GM18508 (cell line): ENCODE results near the gene PLXNB2.

Experiments used
- ATAC-seq: cut with Tn5 transposase; IDR thresholded peaks from one replicate; pipeline ENCODE4 v1.9.1; 2021; ENCODE audit warnings: moderate number of reproducible peaks; ENCODE audit not compliant: insufficient read depth, unreplicated experiment

Gene PLXNB2

DNA sequence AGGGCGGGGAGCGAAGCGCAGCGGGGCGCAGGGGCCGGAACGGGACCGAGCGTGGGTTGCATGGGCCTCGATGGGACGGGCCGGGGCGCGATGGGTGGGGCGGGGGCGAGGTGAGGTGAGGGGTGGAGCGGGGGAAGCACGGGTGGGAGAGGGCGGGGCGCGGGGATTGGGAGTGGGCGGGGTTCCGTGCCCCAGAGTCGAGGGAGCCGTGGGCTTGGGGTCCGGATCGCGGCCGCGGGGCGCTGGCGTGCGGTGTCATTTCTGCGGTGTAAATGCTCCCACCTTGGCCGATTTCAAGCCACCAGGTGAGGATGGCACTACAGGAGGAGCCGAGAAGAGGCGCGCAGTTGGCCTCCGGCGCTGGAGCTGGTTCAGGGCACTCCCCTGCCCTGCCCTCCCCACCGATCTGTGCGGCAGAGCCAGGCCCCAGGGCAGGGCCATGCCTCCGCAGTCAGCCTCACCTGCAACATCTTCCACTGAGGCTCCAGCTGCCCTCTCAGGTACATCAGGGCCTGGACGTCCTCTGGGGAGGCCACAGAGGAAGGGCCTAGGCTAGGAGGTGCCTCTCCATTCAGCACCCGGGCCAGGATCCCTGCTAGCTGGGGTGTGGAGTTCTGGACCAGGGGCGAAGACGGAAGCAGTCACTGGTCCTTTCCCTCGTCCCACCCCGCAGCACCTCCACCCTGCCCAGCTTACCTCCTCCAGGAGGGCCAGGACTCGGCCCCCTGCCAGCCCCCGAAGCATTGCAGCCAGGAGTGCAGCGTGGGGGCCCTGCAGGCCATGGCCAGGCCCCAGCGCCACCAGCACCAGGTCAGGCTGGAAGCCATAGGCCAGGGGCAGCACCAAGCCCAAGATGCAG lies 62.0 kb downstream of the PLXNB2 start:
- no peak for ATAC-seq

DNA sequence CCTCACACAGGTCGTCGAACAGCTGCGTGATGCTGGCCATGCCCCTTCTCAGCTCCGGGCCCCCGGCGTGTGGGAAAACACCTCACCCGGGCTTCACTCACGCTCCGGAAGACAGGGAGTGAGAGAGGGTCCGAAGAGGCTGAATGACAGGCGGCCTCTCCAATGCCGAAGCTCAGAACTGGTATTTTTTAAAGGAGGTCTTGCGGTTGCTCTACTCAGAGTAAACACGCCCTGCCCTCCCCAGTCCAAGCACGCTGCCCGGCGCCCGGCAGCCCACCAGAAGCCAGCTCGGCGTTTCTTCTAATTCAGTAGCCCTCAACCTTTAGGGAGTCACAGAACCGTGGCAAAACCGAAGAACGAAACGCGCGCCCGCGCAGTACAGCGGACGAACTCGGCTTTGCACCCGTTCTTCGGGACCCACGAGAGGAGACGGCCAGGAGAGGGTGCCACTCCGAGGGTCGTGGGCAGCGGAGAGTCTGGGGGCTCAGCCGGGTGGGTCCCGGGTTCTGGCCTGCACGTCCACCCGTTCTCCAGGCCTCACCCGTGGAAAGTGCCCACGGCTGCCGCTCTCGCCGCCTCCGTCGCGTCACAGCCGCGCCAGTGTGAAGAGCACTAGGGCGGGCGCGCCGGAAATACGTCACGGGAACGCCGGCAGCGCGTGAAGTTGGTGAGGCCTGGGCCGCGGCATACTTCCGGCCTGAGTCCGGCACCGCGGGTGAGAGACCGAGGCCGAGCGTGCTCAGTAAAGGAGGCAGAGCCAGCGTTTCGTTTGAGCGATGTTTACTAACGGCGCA lies 62.8 kb downstream of the PLXNB2 start, which contains the start of gene TUBGCP6:
TSS of gene TUBGCP6 (minus strand) at position 604 of the 794 bp plus-strand sequence. CDS start at position 40, 564 bp downstream.
- no peak for ATAC-seq

DNA sequence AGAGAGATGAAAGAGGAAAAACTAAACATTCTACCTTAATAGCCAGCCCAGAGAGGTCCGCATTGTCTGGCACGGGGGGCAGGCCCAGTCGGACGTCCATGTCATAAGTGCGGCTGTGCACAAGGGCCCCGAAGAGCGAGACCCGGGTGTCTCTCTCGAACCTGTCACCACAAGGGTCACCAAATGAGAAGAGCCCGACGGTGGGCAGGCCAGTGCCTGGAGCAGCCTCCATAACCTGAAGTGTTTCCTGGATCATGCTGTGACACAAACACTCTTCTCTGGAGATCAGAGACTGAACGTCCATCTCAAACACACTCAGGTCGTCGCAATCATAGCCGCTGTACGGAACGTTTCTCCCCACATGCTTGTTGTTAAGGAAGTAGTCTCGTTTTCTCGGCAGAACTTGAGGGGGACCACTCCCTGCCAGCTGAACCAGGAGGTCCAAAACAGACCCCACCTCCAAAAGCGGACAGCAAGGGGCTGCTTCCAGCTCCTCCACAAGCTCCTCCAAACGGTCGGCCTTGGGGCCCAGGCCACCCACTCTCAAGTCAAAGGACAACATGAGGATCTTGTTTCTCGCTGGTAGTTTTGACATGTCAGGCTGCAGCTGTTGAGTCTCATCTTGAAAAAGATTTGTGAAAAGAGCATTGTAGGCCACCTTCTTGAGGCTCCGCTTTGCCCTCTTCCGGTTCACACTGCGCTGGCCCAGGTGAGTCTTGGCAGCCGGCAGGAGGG lies 63.6 kb downstream of the PLXNB2 start:
- no peak for ATAC-seq

DNA sequence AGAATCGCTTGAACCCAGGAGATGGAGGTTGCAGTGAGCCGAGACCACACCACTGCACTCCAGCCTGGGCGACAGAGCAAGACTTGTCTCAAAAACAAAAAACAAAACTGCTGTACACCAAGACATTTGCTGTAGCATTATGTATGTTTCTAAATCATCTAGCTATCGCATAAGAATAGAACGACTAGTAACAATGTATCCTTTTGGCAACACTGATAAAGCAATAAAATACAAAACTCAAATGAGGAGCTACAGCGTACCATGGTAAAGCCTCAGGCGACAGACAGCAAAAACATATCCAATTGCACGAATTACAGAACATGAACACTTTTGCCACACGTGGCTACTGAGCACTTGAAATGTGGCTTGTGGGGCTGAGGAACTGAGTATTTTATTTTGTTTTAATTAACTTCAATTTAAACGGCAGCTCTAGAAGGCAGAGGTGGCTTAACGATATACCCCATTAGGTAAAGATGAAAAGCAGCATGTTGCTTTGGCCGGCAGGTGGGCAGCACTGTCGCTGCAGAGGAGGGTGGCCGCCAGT lies 65.0 kb downstream of the PLXNB2 start:
- ATAC-seq = no peak

DNA sequence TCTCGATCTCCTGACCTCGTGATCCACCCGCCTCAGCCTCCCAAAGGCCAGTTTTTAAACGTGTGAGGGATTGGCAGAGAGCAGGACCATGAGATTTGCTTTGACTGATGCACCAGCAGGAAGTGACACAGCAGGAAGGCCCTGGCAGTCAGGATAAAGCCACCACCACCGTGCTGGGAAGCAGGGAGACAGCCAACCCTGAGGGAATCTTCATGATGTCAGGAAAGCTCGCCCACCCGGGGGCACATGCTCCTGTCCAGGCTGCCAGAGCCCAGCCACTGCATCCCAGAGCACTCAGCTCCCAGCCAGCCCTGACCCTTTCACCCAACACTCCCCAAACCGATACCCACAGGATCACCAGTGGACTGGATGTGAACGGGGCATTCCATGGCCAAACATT lies 68.7 kb downstream of the PLXNB2 start:
- no peak for ATAC-seq

DNA sequence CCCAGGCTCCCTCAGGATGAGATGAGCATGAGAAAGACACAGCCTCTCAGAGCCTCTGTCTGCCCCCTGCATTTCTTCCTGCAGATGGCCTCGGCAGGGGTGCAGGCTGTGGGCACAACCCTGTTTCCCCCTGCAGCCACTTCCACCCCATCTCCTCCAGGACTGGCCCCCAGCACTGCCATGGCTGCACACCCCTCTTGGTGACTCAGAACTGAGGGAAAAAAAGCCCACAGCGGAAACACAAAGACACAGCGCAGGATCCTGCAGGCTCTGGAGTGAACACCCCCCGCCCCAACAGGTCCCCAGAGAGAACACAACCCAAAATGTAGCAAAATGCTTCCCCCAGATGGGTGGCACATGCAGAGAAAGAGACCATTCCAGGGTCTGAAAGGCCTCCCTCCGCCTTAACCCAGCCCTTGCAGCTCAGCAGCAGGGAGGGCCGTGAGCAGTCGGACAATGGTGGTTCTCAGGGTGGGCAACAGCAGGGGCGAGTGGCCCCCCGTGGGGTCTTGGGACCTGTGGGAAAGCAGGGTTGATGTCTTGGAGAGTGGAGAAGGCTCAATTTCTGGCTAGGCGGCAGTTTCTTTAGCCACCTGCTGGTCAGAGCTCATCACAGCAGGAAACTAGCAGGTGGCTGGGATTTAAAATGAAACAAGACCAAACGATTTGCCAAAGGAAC lies 70.6 kb downstream of the PLXNB2 start:
- no peak for ATAC-seq

DNA sequence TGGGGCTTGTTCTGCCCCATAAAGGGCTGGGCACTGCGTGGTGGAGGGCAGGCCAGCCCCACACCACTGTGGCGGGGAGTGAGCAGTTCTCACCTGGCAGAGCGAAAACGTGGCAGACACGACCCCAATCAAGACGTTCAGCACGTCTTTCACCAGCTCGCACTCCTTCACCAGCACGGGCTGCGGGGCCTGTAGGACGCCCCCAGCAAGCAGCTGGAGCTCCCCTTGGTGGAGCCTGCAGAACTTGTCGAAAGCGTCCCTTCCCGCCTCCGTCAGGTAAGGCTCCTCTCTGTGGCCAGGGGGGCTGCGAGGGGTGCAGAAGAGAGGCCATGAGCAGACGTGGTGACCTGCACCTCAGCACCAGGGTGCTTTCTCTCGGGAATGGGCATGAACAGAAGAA lies 74.2 kb downstream of the PLXNB2 start:
- ATAC-seq = no peak

DNA sequence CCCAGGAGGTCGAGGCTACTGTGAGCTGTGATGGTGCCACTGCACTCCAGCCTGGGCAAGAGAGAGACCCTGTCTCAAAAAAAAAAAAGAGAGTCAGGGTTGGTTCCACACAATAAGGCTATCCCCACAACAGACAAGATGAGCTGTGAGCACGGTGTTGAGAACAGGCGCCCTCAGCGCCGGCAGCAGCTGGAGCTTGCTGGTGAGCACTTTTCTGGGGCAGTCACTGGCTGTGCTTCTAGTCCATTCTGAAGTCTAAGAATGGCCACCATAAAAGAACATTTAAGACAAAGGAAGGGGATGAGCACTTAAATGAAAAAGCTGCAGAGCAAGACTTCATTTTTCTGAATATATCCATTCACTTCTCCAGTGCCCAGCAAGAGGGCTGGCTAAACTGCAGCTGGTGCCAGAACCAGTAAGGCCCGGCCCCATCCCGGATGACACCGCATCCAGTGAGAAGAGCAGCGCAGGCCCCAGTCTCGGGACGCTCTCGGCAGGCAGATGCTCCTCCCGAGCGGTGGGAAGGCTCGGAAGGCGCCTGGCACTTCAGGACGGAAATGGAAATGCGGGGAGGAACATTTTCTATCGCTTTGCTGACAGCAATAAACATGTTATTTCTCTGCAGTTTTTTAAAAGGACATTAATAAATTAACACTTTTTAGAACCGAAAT lies 74.8 kb downstream of the PLXNB2 start:
- ATAC-seq = no peak

DNA sequence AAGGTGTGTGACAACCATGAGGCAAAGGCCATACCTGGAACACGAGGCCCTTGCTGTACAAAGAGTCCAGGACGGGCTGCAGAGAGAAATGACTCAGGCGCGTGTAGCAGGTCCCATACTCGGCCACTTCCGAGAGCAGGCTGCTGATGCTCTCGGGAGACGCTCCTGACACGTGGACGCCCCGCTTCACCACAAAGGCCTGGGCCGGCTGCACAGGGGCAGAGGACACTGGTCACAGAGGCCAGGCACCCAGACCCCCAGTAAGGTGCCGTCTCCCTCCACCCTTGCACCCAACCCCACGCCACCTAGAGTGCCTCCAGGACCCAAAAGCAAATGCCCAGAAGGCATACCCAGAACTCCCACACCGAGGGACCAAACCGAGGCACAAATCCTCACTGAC lies 78.1 kb downstream of the PLXNB2 start:
- no peak for ATAC-seq

DNA sequence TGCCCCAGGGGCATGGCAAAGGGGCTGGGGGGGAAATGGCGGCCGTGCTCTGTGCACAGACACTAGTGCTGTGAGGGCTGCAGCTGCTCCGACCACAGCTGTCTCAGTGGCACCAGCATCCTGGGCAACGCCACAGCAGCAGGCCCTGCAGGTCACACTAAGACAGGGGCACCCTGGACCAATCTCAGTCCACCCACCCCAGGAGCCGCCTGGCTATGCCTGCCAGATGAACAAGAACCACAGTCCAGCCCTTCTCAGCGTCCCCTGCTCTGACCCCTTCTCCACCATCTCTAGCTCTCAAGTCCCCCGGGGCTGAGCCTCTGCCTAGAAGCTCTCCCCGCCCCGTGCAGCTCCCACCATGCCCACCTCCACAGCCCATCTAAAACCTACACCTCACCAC lies 79.1 kb downstream of the PLXNB2 start:
- no peak for ATAC-seq

DNA sequence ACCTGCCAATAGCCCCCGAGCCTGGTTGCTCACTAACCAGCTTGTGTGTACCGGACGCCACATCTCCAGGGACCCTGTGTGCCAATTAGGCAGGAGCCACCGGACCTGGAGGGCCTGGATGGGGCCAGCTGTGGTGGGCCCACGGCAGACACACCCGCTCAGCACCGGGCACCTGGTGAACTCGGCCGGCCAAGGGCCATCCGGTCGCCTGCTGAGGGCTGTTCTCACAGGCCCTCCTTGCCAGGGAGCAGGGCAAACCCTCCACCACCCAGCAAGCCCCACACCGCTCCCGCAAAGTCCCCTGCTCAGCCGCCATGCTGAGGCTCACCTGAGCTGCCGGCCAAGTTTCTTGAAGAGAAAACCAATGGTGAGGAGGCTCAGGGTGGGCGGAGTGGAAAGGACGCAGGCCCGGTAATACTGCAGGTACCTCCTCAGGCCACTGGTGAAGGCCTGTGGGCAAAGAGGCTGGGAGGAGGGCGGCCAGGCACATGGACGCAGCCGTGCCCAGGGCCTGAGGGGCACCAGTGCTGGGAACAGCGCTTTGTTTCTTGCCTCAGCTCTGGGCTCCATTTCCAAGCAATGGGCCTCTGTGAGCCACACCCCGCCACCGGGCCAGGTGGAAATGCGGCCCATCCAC lies 79.7 kb downstream of the PLXNB2 start:
- no peak for ATAC-seq

DNA sequence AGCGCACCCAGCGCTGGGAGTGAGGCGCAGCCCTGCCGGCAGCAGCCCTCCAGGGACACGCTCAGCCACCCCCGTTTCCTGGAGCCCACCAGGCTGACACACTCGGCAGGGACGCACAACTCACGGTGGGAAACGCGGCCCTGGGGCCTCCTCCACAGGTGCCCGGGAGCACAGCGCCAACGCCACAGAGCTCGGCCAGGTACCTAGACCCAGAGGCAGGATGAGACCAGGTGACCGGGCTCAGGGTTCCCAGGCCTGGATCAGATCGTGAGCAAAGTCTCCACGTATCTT lies 80.6 kb downstream of the PLXNB2 start:
- ATAC-seq = no peak

DNA sequence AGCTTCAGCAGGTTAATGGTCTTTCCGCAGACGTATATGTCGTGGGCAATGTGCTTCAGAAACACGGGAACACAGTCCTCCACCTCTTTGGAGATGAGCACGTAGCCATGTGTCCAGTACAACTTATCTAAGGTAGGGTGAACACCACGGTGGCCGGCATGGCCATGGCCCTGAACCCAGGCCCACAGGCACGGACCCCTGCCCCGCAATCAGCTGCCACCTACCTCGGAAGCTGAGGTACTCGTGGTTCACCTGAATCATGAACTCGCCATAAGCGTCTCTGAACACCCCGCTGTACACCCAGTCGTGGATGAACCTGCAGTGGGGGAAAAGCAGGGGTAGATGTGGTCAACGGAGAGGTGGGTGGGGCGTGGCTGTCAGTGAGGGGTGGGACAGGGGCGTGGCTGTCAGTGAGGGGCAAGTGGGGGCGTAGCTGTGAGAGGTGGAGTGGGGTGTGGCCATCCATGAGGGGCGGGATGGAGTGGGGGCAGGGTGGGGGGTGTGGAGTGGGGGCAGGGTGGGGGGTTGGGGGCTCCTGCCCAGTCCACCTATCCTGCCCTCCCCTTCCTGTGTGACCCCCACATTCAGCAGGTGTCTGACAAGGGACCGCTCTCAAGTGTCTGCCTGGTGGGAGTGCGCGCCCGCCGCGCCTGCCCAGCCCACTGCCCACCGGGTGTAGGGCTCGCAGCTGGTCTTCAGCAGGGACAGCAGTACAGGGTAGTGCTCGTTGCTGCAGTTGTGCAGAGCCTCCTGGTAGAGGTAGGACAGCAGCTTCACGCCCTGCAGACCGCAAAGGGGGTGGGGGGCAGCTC lies 81.2 kb downstream of the PLXNB2 start:
- ATAC-seq = no peak

DNA sequence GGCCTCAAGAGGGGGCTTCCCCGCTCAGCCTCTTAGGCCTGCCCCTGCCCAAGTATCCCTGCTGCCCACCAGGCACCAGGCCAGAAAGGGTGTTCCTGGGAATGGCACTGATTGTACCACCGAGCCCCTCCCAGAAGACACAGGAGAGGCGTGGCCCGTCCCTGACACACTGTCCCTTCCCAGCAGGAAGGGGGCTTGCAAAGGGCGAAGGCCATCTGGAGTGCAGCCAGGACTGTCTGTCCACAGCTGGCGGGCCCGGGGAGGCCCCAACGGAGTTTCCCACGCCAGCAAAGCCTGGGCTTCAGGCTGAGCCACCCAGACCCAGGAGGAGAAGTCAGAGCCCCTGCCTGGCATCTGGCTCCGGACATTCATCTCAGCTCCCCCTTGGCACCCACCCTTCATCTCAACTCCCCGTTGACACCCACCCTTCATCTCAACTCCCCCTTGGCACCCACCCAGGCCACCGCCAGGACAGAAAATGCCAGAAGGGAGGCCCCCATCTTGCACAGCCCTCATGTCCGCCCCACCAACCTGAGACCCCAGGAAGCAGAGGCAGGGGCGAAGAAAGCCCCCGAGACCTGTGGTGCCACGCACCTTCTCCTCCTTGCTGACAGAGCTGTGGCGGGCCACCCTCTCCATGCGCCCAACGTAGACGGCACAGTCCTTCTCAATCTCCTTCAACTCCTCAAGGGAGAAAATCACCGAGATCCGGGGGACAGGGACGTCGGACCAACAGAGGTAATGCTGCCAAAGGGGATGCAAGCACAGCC lies 82.1 kb downstream of the PLXNB2 start:
- ATAC-seq = no peak
